Measurements from ENCODE around the gene CEACAM18. TPM values are rescaled to one million over a fixed set of nuclear protein-coding genes. Genes with fewer than 3 reads are reported as not detected.

CEACAM18 gene
- total RNA-seq, 4 donors from 2014 or later: not detected

GRCh38 chr19:51468545-51468920 is 9.8 kb upstream of the CEACAM18 start:
- Histone ChIP-seq H3K27ac (no peak overlapping the region), H3K36me3 (no peaks in the 10 kb centered on the region), H3K4me3 (no peak overlapping the region), H3K9me3 (no peaks in the 10 kb centered on the region), H3K27me3 (peaks cover 50% of the 10 kb centered on the region), H3K4me1 (no peaks in the 10 kb centered on the region)
- TF ChIP-seq EP300 (IDR thresholded peaks at IDR 0.05): no peak
- no peak for TF ChIP-seq POLR2A (IDR thresholded peaks at IDR 0.05)
- no peak for TF ChIP-seq POLR2AphosphoS5 (IDR thresholded peaks at IDR 0.05)
- TF ChIP-seq CTCF (IDR thresholded peaks at IDR 0.05): no peak
- ATAC-seq: no peak
- WGBS, 2 donors (ENCODE audit: low coverage in 1 of 2): 64% methylated on average over 2 of the region's 2 CpGs; no CpG with 5 or more reads in 1 of the 2 donors

- Histone ChIP-seq H3K9me3 (no peaks in the 10 kb centered on the region), H3K27me3 (peaks cover 51% of the 10 kb centered on the region), H3K4me3 (no peak overlapping the region), H3K27ac (no peak overlapping the region), H3K36me3 (no peaks in the 10 kb centered on the region), H3K4me1 (no peaks in the 10 kb centered on the region)
- ATAC-seq: no peak
- TF ChIP-seq EP300 (IDR thresholded peaks at IDR 0.05) (no peak), POLR2AphosphoS5 (IDR thresholded peaks at IDR 0.05) (no peak), CTCF (IDR thresholded peaks at IDR 0.05) (no peak), POLR2A (IDR thresholded peaks at IDR 0.05) (no peak)
- WGBS, 2 donors (ENCODE audit: low coverage in 1 of 2): 38% methylated on average over 2 of the region's 4 CpGs; no CpG with 5 or more reads in 1 of the 2 donors
Observed at GRCh38 chr19:51469162-51469561, 9.2 kb upstream of the CEACAM18 start.

GRCh38 chr19:51469629-51470028 is 8.7 kb upstream of the CEACAM18 start:
- no peak overlapping the region for H3K4me3 ChIP-seq
- no CpG with 5 or more reads among the region's 1 CpG for WGBS, 2 donors (ENCODE audit: low coverage in 1 of 2)
- H3K27me3 ChIP-seq: peaks cover 50% of the 10 kb centered on the region
- H3K4me1 ChIP-seq: no peaks in the 10 kb centered on the region
- ATAC-seq: no peak
- TF ChIP-seq POLR2A (IDR thresholded peaks at IDR 0.05) (no peak), EP300 (IDR thresholded peaks at IDR 0.05) (no peak)
- no peaks in the 10 kb centered on the region for H3K9me3 ChIP-seq
- no peaks in the 10 kb centered on the region for H3K36me3 ChIP-seq
- no peak overlapping the region for H3K27ac ChIP-seq

GRCh38 chr19:51470966-51471365 is 7.4 kb upstream of the CEACAM18 start:
- no peak for ATAC-seq
- H3K36me3 ChIP-seq: no peaks in the 10 kb centered on the region
- peaks cover 53% of the 10 kb centered on the region for H3K27me3 ChIP-seq
- TF ChIP-seq POLR2A (IDR thresholded peaks at IDR 0.05) (no peak), CTCF (IDR thresholded peaks at IDR 0.05) (no peak), POLR2AphosphoS5 (IDR thresholded peaks at IDR 0.05) (no peak), EP300 (IDR thresholded peaks at IDR 0.05) (no peak)
- no peak overlapping the region for H3K27ac ChIP-seq
- H3K4me1 ChIP-seq: no peaks in the 10 kb centered on the region
- H3K4me3 ChIP-seq: no peak overlapping the region
- no peaks in the 10 kb centered on the region for H3K9me3 ChIP-seq
- WGBS, 2 donors (ENCODE audit: low coverage in 1 of 2): 73 to 79% methylated on average over 9 of the region's 9 CpGs

- 45 to 62% methylated on average over 1 of the region's 1 CpG for WGBS, 2 donors (ENCODE audit: low coverage in 1 of 2)
- no peak for ATAC-seq
- H3K4me1 ChIP-seq: no peaks in the 10 kb centered on the region
- peaks cover 57% of the 10 kb centered on the region for H3K27me3 ChIP-seq
- no peaks in the 10 kb centered on the region for H3K9me3 ChIP-seq
- no peak overlapping the region for H3K4me3 ChIP-seq
- TF ChIP-seq EP300 (IDR thresholded peaks at IDR 0.05): no peak
- no peak for TF ChIP-seq POLR2AphosphoS5 (IDR thresholded peaks at IDR 0.05)
- no peak for TF ChIP-seq CTCF (IDR thresholded peaks at IDR 0.05)
- no peak for TF ChIP-seq POLR2A (IDR thresholded peaks at IDR 0.05)
- H3K27ac ChIP-seq: no peak overlapping the region
- no peaks in the 10 kb centered on the region for H3K36me3 ChIP-seq
Observed at GRCh38 chr19:51471527-51471926, 6.8 kb upstream of the CEACAM18 start.

Data from gastroesophageal sphincter (tissue), 4 donors.